Measurements from ENCODE around the gene TSLP.

GRCh38 chr5:111099058-111099778, 27.7 kb downstream of the TSLP start:
- TF ChIP-seq ZNF274 (IDR thresholded peaks at IDR 0.05; ENCODE audit: low read depth, low read length) (no peak), YY1 (IDR thresholded peaks at IDR 0.05; ENCODE audit: insufficient read depth, insufficient read length) (no peak), SUZ12 (IDR thresholded peaks at IDR 0.05; ENCODE audit: extremely low read depth, insufficient read depth, insufficient read length) (no peak)
